K562 (cell line): Measurements from ENCODE around the gene UBR4. TPM values are rescaled to one million over a fixed set of nuclear protein-coding genes. Genes with fewer than 3 reads are reported as not detected.

Experiments
- ATAC-seq: fragments of 200-7000 bp; cut with Tn5 transposase; 3 replicates; pipeline ENCODE4 v1.9.1; 2020; ENCODE audit warnings: moderate library complexity
- BruUV-seq: library from RNA; stranded (reverse); fragments of 400-500 nt; replicated peaks from 2 replicates; lab custom pipeline; 2021; lab: Mats Ljungman, UMichigan
- CTCF ChIA-PET: fragments of 300-600 bp; formaldehyde crosslinking; extraction: SDS; loops from one replicate; lab custom pipeline; 2021; ENCODE audit warnings: low intra/inter-chr PET ratio; lab: Yijun Ruan, JAX
- POLR2A ChIA-PET: fragments of 300-600, 350-650 bp; sonication (Branson Sonifier 250); formaldehyde crosslinking; extraction: SDS; loops from one replicate; lab custom pipeline; 2021; ENCODE audit warnings: antibody characterized with exemption, inconsistent platforms; lab: Yijun Ruan, JAX
- DNase-seq, 4 experiments: peaks; one replicate each; pipeline versions ENCODE4 v3.0.0 to v3.0.0-alpha.2; 2011 to 2018; ENCODE audit warnings: low spot score in 3 of 4, mixed read lengths in 3 of 4; ENCODE audit errors: extremely low read depth in 1 of 4
- FAIRE-seq: peaks from 2 replicates; lab custom pipeline; 2011; peaks lifted over from hg19 to GRCh38; lab: Jason Lieb, UNC
- H2AFZ ChIP-seq: 2 replicates; pipeline ENCODE4 v1.6.0; 2011; ENCODE audit warnings: low read depth, low read length, control low read depth, inconsistent platforms
- H3K27ac ChIP-seq: fragments of 200-600 bp; 3 replicates; pipeline ENCODE4 v1.8.0; 2011; ENCODE audit warnings: low read depth, mild to moderate bottlenecking, control low read depth, inconsistent platforms, low read length, moderate library complexity, mixed read lengths; ENCODE audit errors: extremely low read depth
- H3K27me3 ChIP-seq, 2 experiments: fragments of 300-600 bp in 1 of 2; 2 replicates in 1 of 2; 3 replicates in 1 of 2; pipeline versions ENCODE4 v1.6.0 to v1.8.0; 2011; ENCODE audit warnings: inconsistent platforms in 2 of 2, low read length in 2 of 2, mild to moderate bottlenecking in 1 of 2, mixed read lengths in 1 of 2, moderate library complexity in 1 of 2; ENCODE audit not compliant: control insufficient read depth in 2 of 2, insufficient read depth in 2 of 2
- H3K36me3 ChIP-seq: fragments of 300-600 bp; 3 replicates; pipeline ENCODE4 v1.8.0; 2011; ENCODE audit warnings: mild to moderate bottlenecking, low read length, inconsistent platforms; ENCODE audit not compliant: control insufficient read depth, insufficient read depth
- H3K4me1 ChIP-seq, 2 experiments: fragments of 200-600 bp in 1 of 2; replicated peaks in 1 of 2; 2 replicates in 1 of 2; 3 replicates in 1 of 2; pipeline versions ENCODE4 v1.5.1 to v1.8.0; 2011; ENCODE audit warnings: inconsistent platforms in 2 of 2, low read length in 2 of 2, mild to moderate bottlenecking in 1 of 2, mixed read lengths in 1 of 2, moderate library complexity in 1 of 2; ENCODE audit not compliant: control insufficient read depth in 2 of 2, insufficient read depth in 2 of 2
- H3K4me2 ChIP-seq: 2 replicates; pipeline ENCODE4 v1.6.1; 2011; ENCODE audit warnings: low read length, control low read depth, inconsistent platforms, mixed read lengths; ENCODE audit not compliant: insufficient read depth
- H3K4me3 ChIP-seq: fragments of 200-600 bp; sonication (generic), shearing (Covaris generic); 2 replicates; pipeline ENCODE4 v1.5.1; 2016; ENCODE audit warnings: control low read depth, inconsistent platforms
- H3K79me2 ChIP-seq: fragments of 200-600 bp; 3 replicates; pipeline ENCODE4 v1.8.0; 2011; ENCODE audit warnings: low read length, inconsistent platforms; ENCODE audit not compliant: control insufficient read depth, insufficient read depth
- H3K9ac ChIP-seq, 2 experiments: 2 replicates each; pipeline versions ENCODE4 v1.6.0 to v1.6.1; 2011; ENCODE audit warnings: low read depth in 2 of 2, low read length in 2 of 2, control low read depth in 1 of 2, inconsistent platforms in 1 of 2, mild to moderate bottlenecking in 1 of 2, mixed read lengths in 1 of 2; ENCODE audit not compliant: insufficient read depth in 1 of 2
- H3K9me1 ChIP-seq: one replicate; pipeline ENCODE4 v1.6.0; 2011; ENCODE audit warnings: inconsistent platforms, mild to moderate bottlenecking, low read length, moderate library complexity; ENCODE audit not compliant: control insufficient read depth, insufficient read depth
- H3K9me3 ChIP-seq: replicated peaks from 2 replicates; pipeline ENCODE4 v1.5.1; 2011; ENCODE audit warnings: low read depth, low read length, inconsistent platforms; ENCODE audit not compliant: control insufficient read depth, insufficient read depth
- H4K20me1 ChIP-seq: replicated peaks from 2 replicates; pipeline ENCODE4 v1.6.1; 2011; ENCODE audit warnings: low read length, inconsistent platforms, mixed read lengths; ENCODE audit not compliant: control insufficient read depth, insufficient read depth
- CBX3 ChIP-seq, 2 experiments: IDR thresholded peaks; 1 replicate in 1 of 2; 2 replicates in 1 of 2; pipeline ENCODE4 v1.6.1; 2012; ENCODE audit warnings: inconsistent platforms in 2 of 2, low read length in 2 of 2, borderline replicate concordance in 1 of 2, control low read depth in 1 of 2
- E2F6 ChIP-seq, 2 experiments: IDR thresholded peaks; 2 replicates each; pipeline ENCODE4 v1.6.1; 2011; ENCODE audit warnings: borderline replicate concordance in 1 of 2, control low read depth in 1 of 2, low read depth in 1 of 2, low read length in 1 of 2, mild to moderate bottlenecking in 1 of 2, mixed read lengths in 1 of 2, moderate library complexity in 1 of 2; ENCODE audit not compliant: insufficient read depth in 1 of 2, insufficient read length in 1 of 2, poor library complexity in 1 of 2, severe bottlenecking in 1 of 2; ENCODE audit errors: extremely low read depth in 1 of 2
- HDAC1 ChIP-seq, 2 experiments: fragments of 450-650 bp; IDR thresholded peaks; 2 replicates each; pipeline ENCODE4 v1.6.1; 2016 to 2017; ENCODE audit warnings: inconsistent platforms in 1 of 2, mild to moderate bottlenecking in 1 of 2, moderate library complexity in 1 of 2
- HMGXB4 ChIP-seq: sonication (generic); formaldehyde crosslinking; IDR thresholded peaks from 2 replicates; pipeline ENCODE4 v1.8.1; 2023; ENCODE audit warnings: mild to moderate bottlenecking, missing genetic modification reagents
- RB1 ChIP-seq: fragments of 450-650 bp; IDR thresholded peaks from 2 replicates; pipeline ENCODE4 v1.6.1; 2017; ENCODE audit warnings: low read depth, mild to moderate bottlenecking
- TRIM24 ChIP-seq, 2 experiments: fragments of 450-650 bp; IDR thresholded peaks; 2 replicates each; pipeline ENCODE4 v1.6.1; 2016
- TRIM28 ChIP-seq: fragments of 450-650 bp; IDR thresholded peaks from 2 replicates; pipeline ENCODE4 v1.6.1; 2017
- XRCC5 ChIP-seq: fragments of 200-400 bp; formaldehyde crosslinking; IDR thresholded peaks from 2 replicates; pipeline ENCODE4 v1.6.1; 2017; ENCODE audit warnings: low read depth, mild to moderate bottlenecking, low read length
- ZNF3 ChIP-seq: fragments of 250-450 bp; sonication (Bioruptor Pico); IDR thresholded peaks from 2 replicates; pipeline ENCODE4 v1.5.0; 2021; ENCODE audit warnings: mild to moderate bottlenecking, moderate library complexity
- ZNF316 ChIP-seq: fragments of 450-650 bp; IDR thresholded peaks from 2 replicates; pipeline ENCODE4 v1.6.1; 2016
- ZNF707 ChIP-seq: fragments of 250-450 bp; sonication (Bioruptor Pico); conservative IDR thresholded peaks from 2 replicates; pipeline ENCODE4 v1.8.0; 2022; ENCODE audit warnings: inconsistent platforms, mild to moderate bottlenecking, moderate library complexity
- ZNF77 ChIP-seq: fragments of 250-450 bp; sonication (Bioruptor Pico); IDR thresholded peaks from 2 replicates; pipeline ENCODE4 v1.5.0; 2020
- WGBS: fragments of 100-300 bp; shearing (Covaris generic); methylation state at CpG from one replicate; pipeline ENCODE4 v1.1.6; 2016; ENCODE audit warnings: low coverage, mixed read lengths; ENCODE audit not compliant: insufficient coverage; ENCODE audit errors: missing lambda C conversion rate; 5-methylcytosine and 5-hydroxymethylcytosine counted together
- in situ Hi-C: fragments of 300-500 bp; cut with MboI; formaldehyde crosslinking; loops from 4 replicates; pipeline ENCODE4 v1.15.0; 2018; ENCODE audit warnings: inconsistent platforms, mixed read lengths
- intact Hi-C: fragments of 100-400 bp; cut with micrococcal nuclease; formaldehyde crosslinking; loops from 2 replicates; pipeline ENCODE4 v1.14.2; 2022
- polyA plus RNA-seq, 8 experiments: library from polyadenylated mRNA; depleted of rRNA in 4 of 8; stranded (reverse) in 5 of 8; unstranded in 3 of 8; fragments of >200 nt; fragmentation: Nextera tagmentation in 2 of 8; fragmentation: Illumina TruSeq in 1 of 8; extraction: Ambion mirVana in 2 of 8; extraction: Trizol in 1 of 8; gene quantifications; 2 replicates each; pipeline versions ENCODE4 v1.2.1 to v1.2.3, GENCODE V29; 2011 to 2014; ENCODE audit warnings: inconsistent platforms in 1 of 8, missing spikeins in 1 of 8
- total RNA-seq, 7 experiments: library from RNA; depleted of rRNA in 6 of 7; stranded (reverse); fragments of >200 nt in 6 of 7; fragmentation: Illumina TruSeq in 2 of 7; extraction: Trizol in 2 of 7; gene quantifications; 2 replicates each; pipeline versions ENCODE4 v1.2.1 to v1.2.3, GENCODE V29; 2011 to 2021; ENCODE audit warnings: low replicate concordance in 1 of 7

UBR4 gene
- total and polyA plus RNA-seq, 9 of the 15 experiments (the other 6 are each of a cell fraction or from before 2014, with no cell fraction given): 55.4 to 277 (median 123) TPM

GRCh38 chr1:19220991-19221390, 10.9 kb upstream of the UBR4 start (continued):
- TF ChIP-seq HMGXB4 (CRISPR knock-in tag): no peak

- TF ChIP-seq HDAC1 (IDR thresholded peaks at IDR 0.05) (no peak), XRCC5 (no peak), RB1 (no peak), ZNF3 (CRISPR knock-in tag) (no peak), ZNF316 (peak; percentile 86), TRIM28 (peak; percentile 87), CBX3 (IDR thresholded peaks at IDR 0.05; ENCODE audit: borderline replicate concordance in 1 of 2, low read length in 2 of 2) (peak in 1 of 2 experiments; percentile 85; a peak in 2 of 3 replicates), ZNF77 (CRISPR knock-in tag) (no peak), ZNF707 (CRISPR knock-in tag) (no peak), E2F6 (IDR thresholded peaks at IDR 0.05; ENCODE audit: borderline replicate concordance in 1 of 2, extremely low read depth in 1 of 2, insufficient read depth in 1 of 2, insufficient read length in 1 of 2, low read depth in 1 of 2, low read length in 1 of 2, poor library complexity in 1 of 2, severe bottlenecking in 1 of 2) (no peak), TRIM24 (IDR thresholded peaks at IDR 0.05) (0 out of 4 replicates have a peak, but pooled peaks of 1 of the 2 experiments have one; percentile 24)
- 99% methylated on average over 8 of the region's 8 CpGs for WGBS
- H3K9me3 ChIP-seq: no peaks in the 10 kb centered on the region; the same call in 1 of the 2 replicates
- ATAC-seq (no peak), FAIRE-seq (no peak), DNase-seq (no peak)
- no peaks in the 10 kb centered on the region for H3K9me1 ChIP-seq
- peaks cover 22% of the 10 kb centered on the region for H3K79me2 ChIP-seq
- H3K4me3 ChIP-seq: no peak overlapping the region
- CTCF ChIA-PET: no interaction called here
- H3K4me1 ChIP-seq: no peaks in the 10 kb centered on the region
- in situ Hi-C loops: loop anchor here (10.0 kb wide), 1 partner anchor 315 kb away; the partner anchor contains the start of gene ALDH4A1
- H3K36me3 ChIP-seq: peaks cover 100% of the 10 kb centered on the region
- BruUV-seq: no TSS peak
- POLR2A ChIA-PET: interaction anchor here (0.6 to 5.1 kb wide), 12 partner anchors 9 to 871 kb away, joined by 3 to 45 read pairs (median 4); partner anchors contain the start of gene UBR4
- H4K20me1 ChIP-seq: no peaks in the 10 kb centered on the region
- H3K4me2 ChIP-seq: no peak overlapping the region
- H2AFZ ChIP-seq: no peak overlapping the region
- no peak overlapping the region for H3K9ac ChIP-seq
- no peaks in the 10 kb centered on the region; a peak in 1 of 5 replicates for H3K27me3 ChIP-seq
- H3K27ac ChIP-seq: no peak overlapping the region
- intact Hi-C loops: no loop called here
These were observed 10.2 kb upstream of the UBR4 start for GRCh38 chr1:19220080-19220846.
